GM06990 (cell line): Measurements from ENCODE around the gene RBMS1.

Source experiments
- DNase-seq: peaks from one replicate; pipeline ENCODE4 v3.0.0-alpha.2; 2011; ENCODE audit not compliant: insufficient read length; ENCODE audit errors: extremely low read depth
- H3K27me3 ChIP-seq: replicated peaks from 2 replicates; pipeline ENCODE4 v1.6.0; 2011; ENCODE audit warnings: low read length; ENCODE audit not compliant: control insufficient read depth, insufficient read depth
- H3K36me3 ChIP-seq: 2 replicates; pipeline ENCODE4 v1.5.1; 2011; ENCODE audit warnings: low read length; ENCODE audit not compliant: control insufficient read depth, insufficient read depth
- H3K4me3 ChIP-seq: replicated peaks from 2 replicates; pipeline ENCODE4 v1.5.1; 2011; ENCODE audit warnings: low read depth, mild to moderate bottlenecking, control low read depth, low read length
- TF ChIP-seq, protein P1 (sequence below): IDR thresholded peaks from 2 replicates; pipeline ENCODE4 v1.5.1; 2011; ENCODE audit warnings: low read length, control low read depth, mild to moderate bottlenecking, inconsistent platforms; ENCODE audit not compliant: insufficient read depth, poor library complexity, severe bottlenecking

Gene RBMS1

DNA sequence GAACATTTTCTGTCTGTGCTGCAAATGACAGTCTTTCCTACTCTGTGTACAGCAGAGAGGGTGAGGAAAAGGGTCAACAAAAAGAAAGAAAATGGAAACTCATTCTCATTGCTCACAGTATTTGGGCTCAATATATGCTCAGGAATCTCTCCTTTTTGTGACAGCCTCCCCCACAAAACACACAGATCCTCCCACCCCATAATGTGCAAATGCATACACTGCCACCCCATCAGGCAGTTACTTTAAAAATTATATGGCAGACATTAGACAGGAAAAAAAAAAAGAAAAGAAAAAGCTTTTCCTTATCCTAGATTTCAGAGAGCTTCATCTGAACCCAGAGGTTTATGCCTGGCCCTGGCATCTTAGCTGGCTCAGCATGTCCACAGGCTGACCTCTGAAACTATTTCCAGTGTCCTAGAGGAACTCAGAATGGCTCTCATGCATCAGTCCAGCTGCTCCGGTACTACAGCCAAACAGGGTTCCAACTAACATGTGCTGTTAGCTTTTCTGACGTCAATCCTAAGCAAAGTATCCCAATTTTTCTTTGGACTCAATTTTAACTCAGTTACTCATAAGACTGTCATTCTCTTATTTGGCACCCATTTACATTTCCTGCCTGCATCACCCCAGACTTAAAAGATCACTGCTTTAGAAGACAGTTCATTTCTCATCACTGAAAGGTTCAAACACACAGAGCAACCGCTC, 105.9 kb downstream of the RBMS1 start:
- TF ChIP-seq, protein P1, sequence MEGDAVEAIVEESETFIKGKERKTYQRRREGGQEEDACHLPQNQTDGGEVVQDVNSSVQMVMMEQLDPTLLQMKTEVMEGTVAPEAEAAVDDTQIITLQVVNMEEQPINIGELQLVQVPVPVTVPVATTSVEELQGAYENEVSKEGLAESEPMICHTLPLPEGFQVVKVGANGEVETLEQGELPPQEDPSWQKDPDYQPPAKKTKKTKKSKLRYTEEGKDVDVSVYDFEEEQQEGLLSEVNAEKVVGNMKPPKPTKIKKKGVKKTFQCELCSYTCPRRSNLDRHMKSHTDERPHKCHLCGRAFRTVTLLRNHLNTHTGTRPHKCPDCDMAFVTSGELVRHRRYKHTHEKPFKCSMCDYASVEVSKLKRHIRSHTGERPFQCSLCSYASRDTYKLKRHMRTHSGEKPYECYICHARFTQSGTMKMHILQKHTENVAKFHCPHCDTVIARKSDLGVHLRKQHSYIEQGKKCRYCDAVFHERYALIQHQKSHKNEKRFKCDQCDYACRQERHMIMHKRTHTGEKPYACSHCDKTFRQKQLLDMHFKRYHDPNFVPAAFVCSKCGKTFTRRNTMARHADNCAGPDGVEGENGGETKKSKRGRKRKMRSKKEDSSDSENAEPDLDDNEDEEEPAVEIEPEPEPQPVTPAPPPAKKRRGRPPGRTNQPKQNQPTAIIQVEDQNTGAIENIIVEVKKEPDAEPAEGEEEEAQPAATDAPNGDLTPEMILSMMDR = no peak
- Histone ChIP-seq H3K27me3 (no peaks in the 10 kb centered on the region; the same call in 1 of the 2 replicates), H3K36me3 (no peaks in the 10 kb centered on the region), H3K4me3 (no peak overlapping the region)
- DNase-seq = no peak

DNA sequence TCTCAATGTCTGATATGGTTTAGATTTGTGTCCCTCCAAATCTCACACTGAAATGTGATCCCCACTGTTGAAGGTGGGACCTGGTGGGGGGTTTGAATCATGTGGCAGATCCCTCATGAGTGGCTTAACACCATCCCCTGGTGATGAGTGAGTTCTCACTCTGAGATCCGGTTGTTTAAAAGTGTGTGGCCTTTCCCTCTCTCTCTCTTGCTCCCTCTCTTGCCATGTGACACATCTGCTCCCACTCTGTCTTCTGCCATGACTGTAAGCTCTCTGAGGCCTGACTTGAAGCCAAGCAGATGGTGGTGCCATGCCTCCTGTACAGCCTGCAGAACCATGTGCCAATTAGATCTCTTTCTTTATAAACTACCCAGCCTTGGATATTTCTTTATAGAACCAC, 108.8 kb downstream of the RBMS1 start:
- Histone ChIP-seq H3K36me3 (no peaks in the 10 kb centered on the region), H3K27me3 (no peaks in the 10 kb centered on the region), H3K4me3 (no peak overlapping the region)
- no peak for DNase-seq
- TF ChIP-seq, protein P1 = no peak

DNA sequence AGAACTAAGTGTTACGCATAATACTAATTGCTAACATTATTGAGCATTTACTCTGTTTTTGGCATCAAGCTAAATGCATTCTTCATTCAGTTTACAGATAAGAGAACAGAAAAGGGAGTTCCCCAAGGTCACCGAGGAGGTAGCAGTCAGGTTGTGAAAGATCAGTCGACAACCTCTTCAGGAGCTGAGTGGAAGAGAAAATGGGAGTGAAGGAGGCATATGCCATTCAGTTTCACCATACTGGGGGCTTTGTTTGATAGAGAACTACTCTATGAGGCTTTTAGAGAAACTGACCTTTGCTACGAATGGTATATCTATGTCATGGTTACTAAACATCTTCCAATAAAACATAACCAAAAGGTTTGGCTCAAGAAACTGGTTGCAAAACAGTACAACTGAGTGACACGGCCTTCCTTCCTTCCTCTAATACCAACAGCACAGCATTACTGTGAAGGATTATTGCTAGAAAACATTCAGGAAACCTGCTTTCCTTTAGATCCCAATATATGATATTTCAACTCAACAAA, 112.1 kb downstream of the RBMS1 start:
- H3K4me3 ChIP-seq = no peak overlapping the region
- TF ChIP-seq, protein P1 = no peak
- DNase-seq = no peak
- no peaks in the 10 kb centered on the region for H3K36me3 ChIP-seq
- H3K27me3 ChIP-seq = no peaks in the 10 kb centered on the region; the same call in 1 of the 2 replicates

DNA sequence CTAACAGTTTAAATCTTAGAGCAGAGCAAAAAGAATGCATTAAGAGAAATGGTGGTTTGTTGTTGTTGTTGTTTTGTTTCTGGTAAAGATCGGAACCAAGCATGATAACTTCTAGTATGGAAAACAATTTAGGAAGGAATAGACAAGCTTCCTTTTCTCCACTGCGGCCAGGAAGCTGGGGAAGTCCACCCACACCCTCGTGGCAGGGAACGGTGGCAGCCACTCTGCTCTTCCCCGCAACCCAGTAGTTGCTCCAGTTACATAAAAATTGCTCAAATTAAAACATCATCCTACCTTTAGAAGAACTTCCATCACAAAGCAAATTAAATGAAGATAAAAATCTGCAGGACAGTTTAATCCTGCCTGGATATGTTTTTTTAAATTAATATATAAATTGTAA, 113.0 kb downstream of the RBMS1 start:
- TF ChIP-seq, protein P1 = no peak
- Histone ChIP-seq H3K4me3 (no peak overlapping the region), H3K27me3 (no peaks in the 10 kb centered on the region; the same call in 1 of the 2 replicates), H3K36me3 (no peaks in the 10 kb centered on the region)
- no peak for DNase-seq

DNA sequence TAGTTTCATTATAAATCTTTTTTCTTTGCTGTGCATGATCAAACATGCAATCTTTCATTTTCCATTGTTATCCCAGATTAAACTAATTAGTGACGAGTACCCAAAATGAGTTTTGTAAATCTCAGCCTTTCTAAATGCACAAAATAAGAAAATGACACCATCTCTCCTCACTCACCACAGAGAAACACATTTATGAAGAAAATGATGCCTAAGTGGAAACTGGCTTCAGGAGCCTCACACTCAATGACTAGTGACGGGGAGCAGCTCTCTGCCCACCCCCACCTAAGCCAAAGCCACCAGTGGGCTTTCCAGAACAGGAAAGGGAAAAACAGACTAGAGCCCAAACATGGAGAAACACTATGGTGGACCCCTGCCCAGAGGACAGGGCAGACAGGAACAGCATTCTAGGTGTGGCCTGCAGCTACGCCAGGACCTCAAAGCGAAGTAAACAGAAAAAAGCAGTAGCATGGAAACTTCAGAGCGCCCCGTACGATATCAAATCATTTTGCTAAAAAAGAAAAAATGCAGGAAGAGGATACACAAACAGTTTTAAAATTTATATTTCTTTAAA, 113.5 kb downstream of the RBMS1 start:
- no peak for DNase-seq
- TF ChIP-seq, protein P1 = no peak
- no peaks in the 10 kb centered on the region; the same call in 1 of the 2 replicates for H3K27me3 ChIP-seq

DNA sequence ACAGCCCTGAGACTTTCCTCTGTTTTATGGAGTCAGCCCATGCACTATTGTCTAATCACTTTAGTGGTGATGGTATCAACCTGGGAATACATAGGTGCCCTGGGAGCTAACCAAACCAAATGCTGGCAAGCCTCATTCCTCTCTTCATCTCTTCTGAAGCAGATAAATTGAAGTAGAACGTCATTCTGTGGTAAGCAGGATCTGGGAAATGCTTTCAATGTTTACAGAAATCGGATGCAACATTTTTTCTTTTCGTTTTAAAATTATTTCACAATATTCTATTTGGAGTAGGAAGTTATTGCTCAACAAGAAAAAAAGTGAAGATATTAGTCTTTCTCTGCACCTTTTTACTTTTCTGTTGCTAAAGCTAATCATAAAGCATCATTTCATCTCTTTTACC, 114.2 kb downstream of the RBMS1 start:
- Histone ChIP-seq H3K36me3 (no peaks in the 10 kb centered on the region), H3K4me3 (no peak overlapping the region), H3K27me3 (no peaks in the 10 kb centered on the region; the same call in 1 of the 2 replicates)
- TF ChIP-seq, protein P1 = no peak
- DNase-seq = no peak

More for the DNA sequence above, 113.5 kb downstream of the RBMS1 start:
- H3K36me3 ChIP-seq = no peaks in the 10 kb centered on the region
- no peak overlapping the region for H3K4me3 ChIP-seq
